Islet precursor cell (in vitro differentiated cells): ENCODE data around the gene TMCC1.
"Not testable (repeated sequence)": the region's sequence is repeated elsewhere in the genome, so short reads cannot be mapped to it uniquely, and the experiment has no call there.

ENCODE experiments used
- DNase-seq: peaks from one replicate; pipeline ENCODE4 v3.0.0-alpha.2; 2018

The TMCC1 gene

DNA sequence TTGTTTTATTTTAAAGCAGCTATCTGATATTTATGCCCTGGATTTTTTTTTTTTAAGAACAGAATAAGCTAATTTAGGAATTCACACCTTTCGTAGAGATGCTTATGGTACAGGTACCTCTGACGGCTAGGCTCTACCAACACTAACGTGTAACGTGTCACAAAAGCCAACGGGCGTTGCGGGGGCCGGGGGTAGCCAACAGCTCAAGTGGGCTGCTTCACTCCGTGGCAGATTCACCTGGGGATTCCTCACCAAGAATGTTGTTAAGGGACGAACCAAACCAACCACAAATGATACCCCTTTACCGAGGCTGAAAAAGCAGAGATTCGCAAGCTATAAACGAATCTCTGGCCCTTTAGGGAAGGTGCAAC, 1.0 kb downstream of the TMCC1 start:
- no peak for DNase-seq

- DNase-seq: no peak
Measured at GRCh38 chr3:129890891-129891290, 2.6 kb downstream of the TMCC1 start.

DNA sequence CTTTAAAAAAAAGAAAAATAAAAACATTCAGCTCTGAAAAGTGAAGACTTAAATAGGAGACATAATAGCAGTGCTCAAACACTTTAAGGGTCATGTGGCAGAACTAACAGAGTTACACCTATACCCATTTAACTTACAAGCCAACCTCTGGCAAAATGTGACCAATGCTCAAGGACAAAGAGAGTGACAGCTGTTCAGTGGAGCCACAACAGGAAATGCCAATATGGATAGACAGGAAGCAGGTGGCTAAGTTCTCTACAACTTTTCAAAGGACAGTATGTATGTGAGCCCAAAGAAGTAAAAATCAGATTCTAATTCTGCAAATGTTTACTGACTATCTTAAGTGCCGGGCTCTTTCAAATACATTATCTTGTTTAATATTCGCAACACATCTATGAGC, 3.4 kb downstream of the TMCC1 start:
- no peak for DNase-seq

GRCh38 chr3:129888771-129889170, 4.7 kb downstream of the TMCC1 start:
- no peak for DNase-seq

DNA sequence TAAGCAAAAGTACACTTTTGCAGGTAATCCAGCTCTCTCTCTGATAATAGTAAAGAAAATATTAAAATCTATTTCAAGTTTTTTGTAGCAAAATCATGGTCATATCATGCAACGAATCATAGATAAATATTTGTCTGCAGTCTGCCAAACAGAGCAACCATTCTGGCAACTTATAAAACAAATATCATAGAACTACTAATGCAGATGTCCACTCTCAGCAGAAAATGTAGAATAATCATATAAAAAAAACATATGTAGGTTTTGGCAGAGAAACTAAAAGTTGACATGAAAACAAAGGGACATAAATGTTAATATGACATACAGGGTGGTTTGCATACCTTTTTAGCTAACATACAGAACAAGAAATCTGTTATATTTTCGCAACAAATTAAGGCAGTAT, 12.2 kb downstream of the TMCC1 start:
- DNase-seq: no peak

DNA sequence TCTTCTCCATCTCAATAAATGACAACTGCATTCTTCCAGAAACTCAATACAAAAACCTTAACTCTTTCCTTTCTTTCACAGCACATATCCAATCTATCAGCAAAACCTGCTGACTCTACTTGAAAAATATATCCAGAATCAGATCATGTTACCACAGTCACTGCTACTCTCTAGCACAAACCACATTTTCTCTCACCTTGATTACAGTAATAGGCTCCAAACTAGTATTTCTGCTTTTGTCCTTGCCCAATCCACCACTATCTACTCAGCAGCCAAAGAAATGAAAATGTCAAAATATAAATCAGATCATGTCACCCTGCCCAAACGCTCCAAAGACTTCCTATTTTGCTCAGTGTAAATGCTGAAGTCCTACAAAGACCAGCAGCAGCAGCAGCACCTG, 15.2 kb downstream of the TMCC1 start:
- DNase-seq: no peak

DNA sequence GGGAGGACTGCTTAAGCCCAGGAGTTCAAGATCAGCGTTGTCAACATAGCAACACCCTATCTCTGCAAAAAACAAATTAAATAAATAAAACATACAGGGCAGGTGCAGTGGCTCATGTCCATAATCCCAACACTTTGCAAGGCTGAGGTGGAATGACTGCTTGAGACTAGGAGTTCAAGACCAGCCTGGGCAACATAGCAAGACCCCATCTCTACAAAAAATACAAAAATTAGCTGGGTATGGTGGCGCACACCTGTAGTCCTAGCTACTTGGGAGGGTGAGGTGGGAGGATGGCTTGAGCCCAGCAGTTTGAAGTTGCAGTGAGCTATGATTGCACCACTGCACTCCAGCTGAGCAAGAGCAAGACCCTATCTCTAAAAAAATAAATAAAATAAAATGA, 19.0 kb downstream of the TMCC1 start:
- DNase-seq: not testable (repeated sequence)

- no peak for DNase-seq
Measured at GRCh38 chr3:129868912-129869311, 24.6 kb downstream of the TMCC1 start.

GRCh38 chr3:129867506-129868124, 25.9 kb downstream of the TMCC1 start:
- no peak for DNase-seq

- DNase-seq: no peak
Measured at GRCh38 chr3:129865806-129866205, 27.7 kb downstream of the TMCC1 start.

GRCh38 chr3:129864519-129864918, 29.0 kb downstream of the TMCC1 start:
- DNase-seq: no peak

DNA sequence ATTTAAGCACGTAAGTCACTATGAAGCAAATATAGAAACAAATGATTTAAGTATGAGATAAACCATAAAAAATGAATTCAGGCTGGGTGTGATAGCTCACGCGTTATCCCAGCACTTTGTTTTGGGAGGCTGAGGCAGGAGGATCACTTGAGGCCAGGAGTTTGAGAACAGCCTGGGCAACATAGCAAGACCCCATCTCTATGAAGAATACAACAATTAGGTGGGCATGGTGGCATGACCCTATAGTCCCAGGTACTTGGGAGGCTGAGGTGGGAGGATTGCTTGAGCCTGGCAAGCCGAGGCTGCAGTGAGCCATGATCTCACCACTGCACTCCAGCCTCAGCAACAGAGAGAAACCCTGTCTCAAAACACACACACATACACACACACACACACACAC, 34.2 kb downstream of the TMCC1 start:
- no peak for DNase-seq

GRCh38 chr3:129857899-129858298, 35.6 kb downstream of the TMCC1 start:
- DNase-seq: no peak

DNA sequence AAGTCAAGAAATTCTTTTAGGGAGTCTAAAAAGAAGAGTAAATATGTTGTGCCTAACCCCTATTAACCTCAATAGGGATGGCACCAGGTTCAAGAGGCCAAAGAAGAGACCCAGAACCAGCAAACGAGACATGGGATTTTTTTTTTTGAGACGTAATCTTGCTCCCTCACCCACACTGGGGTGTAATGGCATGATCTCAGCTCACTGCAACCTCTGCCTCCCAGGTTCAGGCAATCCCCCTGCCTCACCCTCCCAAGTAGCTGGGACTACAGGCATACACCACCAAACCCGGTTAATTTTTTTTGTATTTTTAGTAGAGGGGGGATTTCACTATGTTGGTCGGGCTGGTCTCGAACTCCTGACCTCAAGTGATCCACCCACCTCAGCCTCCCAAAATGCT, 36.7 kb downstream of the TMCC1 start:
- DNase-seq: not testable (repeated sequence)

GRCh38 chr3:129855832-129856419, 37.6 kb downstream of the TMCC1 start:
- DNase-seq: no peak

DNA sequence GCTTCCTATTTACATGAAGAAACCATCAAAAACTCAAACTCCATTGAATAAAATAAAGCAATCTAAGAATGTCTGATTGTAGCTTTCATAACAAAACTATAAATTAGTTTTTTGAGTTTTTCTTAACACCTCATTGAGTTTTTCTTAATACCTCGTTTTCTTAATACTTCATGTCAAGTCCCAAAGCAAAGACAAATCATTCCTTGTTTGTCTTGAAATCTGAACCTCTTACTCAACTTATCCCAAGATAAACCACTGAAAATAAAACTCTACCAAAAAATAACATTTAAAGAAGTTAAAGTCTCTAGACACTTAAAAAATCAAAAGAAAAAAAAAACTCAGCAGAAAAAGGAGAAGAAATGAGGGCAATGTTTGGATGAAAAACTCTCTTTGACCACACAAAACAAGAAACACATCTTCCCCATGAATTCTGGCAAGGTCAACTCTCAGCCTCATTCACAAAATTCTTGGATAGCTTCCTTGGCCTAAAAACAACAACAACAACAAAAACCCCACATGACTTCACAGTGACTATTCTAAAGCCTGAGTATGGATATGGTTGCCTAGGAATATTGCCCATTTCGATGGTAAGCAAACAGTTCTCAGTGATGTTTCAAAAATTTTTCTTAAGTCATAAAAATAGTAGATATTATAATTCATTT, 38.2 kb downstream of the TMCC1 start:
- DNase-seq: no peak

- no peak for DNase-seq
Measured at GRCh38 chr3:129854460-129854859, 39.1 kb downstream of the TMCC1 start.

GRCh38 chr3:129845956-129846355, 47.6 kb downstream of the TMCC1 start:
- DNase-seq: no peak

GRCh38 chr3:129840707-129841360, 52.7 kb downstream of the TMCC1 start:
- DNase-seq: no peak

DNA sequence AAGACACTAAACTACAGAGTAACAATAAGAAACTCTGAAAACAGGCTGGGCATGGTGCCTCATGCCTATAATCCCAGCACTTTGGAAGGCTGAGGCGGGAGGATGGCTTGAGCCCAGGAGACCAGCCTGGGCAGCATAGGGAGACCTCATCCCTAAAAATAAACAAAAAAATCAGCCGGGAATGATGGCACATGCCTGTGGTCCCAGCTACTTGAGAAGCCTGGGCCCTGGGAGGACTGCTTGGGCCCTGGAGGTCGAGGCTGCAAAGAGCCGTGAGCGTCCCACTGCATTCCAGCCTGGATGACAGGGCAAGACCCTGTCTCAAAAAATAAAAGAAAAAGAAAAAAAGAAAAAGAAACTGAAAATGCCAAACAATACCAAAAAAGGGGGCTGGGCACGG, 55.4 kb downstream of the TMCC1 start:
- peak; percentile 74 for DNase-seq

DNA sequence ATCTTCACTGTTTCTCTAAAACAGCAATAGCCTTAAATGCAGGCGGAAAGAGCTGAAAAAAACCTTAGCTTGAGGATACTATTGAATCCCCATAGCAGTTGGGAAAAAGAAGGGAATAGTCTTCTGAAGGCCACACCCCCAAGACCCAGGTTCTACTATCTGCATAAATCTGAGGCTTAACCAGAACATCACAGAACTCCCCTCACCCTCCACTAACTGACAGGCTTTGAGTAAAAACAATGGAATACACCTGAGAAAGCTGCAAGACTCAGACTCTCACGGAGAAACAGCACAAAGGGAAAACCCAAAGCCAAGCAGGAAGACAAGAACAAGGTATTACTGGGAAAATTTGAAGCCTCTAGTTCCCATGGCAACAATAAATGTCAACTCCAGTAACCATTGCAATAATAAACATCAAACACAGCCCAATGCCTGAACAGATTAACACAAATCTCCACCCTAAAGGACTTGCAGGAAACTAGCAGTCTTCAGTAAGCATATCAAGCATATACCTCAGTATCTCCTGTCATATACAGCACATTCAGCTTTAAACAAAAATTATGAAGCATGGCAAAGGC, 56.4 kb downstream of the TMCC1 start:
- DNase-seq: no peak

GRCh38 chr3:129836381-129837064, 57.0 kb downstream of the TMCC1 start:
- peak; percentile 64 for DNase-seq

DNA sequence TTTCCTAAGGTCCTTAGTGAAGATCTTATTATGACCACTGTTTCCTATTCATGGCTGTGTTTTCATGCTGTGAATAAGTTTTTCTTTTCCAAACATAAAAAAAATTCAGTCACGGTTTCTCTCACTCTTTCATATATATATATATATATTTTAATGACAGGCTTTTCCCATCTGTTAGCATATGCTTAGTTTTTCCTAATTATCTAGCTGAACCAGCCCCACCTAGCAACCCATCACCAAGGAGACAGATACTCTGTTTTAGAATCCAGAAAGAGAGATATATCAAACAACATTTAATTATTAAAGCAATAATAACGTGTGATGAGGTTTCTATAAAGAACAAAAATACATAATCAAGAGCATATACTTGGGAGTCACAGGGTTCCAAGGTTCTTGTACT, 58.3 kb downstream of the TMCC1 start:
- DNase-seq: no peak
